ENCODE results near the gene NCOA7.
"Not testable (repeated sequence)": the region's sequence is repeated elsewhere in the genome, so short reads cannot be mapped to it uniquely, and the experiment has no call there.

NCOA7 gene

DNA sequence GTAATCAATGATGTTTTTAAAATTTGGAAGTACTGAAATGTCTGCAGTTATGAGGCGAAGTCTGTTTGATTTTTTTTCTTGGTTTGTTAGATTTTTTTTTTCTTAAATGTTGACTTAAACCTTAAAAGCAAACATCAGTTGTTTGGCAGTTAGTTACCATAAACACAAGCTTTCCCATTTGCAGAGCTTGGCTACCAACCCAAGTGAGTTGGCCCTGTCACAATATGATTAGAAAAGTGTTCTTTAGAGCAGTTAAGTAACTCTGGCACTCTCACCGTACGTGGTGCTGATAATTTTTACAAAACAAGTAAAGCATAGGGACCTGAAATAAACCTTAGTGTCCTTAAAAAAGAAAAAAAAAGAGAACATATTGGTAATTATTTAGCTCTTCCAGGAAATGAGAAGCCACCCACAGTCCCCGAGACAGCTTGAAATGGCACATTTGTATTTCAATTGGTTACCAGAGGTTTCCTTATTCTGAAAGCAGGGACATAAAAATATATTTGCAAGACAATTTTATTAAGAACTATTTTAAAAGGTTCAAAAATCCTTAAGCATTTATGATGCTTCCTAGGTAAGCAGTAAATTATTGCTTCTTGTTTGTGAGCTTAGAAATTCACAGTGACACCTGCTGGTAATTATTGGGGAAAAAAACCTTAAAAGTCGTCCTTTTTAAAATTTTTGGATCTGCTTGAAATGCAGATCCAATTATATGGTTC lies 37.4 kb upstream of the NCOA7 start:
- no peak for DNase-seq (ENCODE audit: low read depth)

DNA sequence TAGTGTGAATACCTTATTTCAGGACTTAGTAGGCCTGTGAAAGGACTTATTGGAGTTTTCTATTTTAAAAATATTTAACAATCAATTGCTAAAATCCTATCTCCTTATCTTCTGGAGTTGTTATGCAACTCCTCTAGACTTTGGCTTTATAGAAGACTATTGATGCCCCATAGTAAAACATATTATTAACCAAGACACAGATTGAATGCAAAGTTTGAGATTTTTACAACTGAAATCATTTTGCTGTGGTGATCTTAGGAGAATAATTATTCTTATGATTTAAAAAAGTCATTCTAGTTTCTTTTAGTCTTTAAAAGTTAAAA lies 36.9 kb upstream of the NCOA7 start:
- no peak for DNase-seq (ENCODE audit: low read depth)

DNA sequence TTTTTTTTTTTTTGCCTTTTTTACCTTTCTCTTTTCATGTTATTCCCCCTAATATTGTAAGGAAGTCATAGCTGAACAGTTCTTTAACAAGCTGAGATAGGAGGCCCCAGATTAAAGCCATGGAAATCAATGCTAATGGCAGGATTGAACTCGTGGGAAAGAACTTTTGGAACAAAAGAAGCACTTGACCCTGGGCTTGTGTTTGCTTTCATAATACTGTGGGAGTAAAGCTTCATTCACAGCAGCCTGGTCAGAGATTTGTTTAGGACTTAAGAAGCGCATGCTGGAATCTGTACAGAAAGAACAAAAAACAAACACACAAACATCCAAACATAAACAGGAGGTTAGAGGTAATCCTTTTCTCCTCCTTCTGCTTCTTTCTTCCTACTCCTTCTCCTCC lies 36.2 kb upstream of the NCOA7 start:
- DNase-seq (ENCODE audit: low read depth) = no peak

DNA sequence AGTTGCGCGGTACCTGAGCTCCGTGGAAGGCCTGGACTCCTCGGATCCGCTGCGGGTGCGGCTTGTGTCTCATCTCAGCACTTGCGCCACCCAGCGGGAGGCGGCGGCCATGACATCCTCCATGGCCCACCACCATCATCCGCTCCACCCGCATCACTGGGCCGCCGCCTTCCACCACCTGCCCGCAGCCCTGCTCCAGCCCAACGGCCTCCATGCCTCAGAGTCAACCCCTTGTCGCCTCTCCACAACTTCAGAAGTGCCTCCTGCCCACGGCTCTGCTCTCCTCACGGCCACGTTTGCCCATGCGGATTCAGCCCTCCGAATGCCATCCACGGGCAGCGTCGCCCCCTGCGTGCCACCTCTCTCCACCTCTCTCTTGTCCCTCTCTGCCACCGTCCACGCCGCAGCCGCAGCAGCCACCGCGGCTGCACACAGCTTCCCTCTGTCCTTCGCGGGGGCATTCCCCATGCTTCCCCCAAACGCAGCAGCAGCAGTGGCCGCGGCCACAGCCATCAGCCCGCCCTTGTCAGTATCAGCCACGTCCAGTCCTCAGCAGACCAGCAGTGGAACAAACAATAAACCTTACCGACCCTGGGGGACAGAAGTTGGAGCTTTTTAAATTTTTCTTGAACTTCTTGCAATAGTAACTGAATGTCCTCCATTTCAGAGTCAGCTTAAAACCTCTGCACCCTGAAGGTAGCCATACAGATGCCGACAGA lies 31.4 kb upstream of the NCOA7 start:
- DNase-seq (ENCODE audit: low read depth) = no peak

DNA sequence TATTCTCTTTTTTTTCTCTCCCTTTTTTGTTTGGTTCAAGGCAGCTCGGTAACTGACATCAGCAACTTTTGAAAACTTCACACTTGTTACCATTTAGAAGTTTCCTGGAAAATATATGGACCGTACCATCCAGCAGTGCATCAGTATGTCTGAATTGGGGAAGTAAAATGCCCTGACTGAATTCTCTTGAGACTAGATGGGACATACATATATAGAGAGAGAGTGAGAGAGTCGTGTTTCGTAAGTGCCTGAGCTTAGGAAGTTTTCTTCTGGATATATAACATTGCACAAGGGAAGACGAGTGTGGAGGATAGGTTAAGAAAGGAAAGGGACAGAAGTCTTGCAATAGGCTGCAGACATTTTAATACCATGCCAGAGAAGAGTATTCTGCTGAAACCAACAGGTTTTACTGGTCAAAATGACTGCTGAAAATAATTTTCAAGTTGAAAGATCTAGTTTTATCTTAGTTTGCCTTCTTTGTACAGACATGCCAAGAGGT lies 30.8 kb upstream of the NCOA7 start:
- no peak for DNase-seq (ENCODE audit: low read depth)

DNA sequence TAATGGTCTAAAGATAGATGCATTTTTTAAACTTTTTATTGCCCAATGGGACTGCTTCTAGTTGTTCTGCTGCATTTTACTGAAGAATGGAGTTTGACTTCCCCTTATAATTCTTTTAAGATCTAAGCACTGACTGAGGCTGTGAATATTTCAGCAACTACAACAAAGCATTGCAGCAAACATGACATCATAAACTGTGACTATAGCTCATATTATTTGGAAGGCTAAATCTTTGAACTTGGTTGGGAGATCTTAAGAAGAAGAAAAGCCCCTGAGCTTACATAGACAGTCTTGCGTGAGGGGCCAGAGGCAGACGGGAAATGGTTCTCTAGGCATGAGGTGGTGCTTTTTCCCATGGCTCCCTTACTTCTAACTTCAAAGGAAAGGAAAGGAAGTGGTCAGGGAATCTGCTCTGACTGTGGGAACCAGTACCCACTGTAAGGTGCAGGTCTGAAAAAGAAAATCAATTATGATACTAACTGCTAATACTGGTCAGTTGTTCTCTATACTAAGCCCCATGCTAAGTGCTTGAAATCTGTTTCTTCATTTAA lies 26.6 kb upstream of the NCOA7 start:
- no peak for DNase-seq (ENCODE audit: low read depth)

DNA sequence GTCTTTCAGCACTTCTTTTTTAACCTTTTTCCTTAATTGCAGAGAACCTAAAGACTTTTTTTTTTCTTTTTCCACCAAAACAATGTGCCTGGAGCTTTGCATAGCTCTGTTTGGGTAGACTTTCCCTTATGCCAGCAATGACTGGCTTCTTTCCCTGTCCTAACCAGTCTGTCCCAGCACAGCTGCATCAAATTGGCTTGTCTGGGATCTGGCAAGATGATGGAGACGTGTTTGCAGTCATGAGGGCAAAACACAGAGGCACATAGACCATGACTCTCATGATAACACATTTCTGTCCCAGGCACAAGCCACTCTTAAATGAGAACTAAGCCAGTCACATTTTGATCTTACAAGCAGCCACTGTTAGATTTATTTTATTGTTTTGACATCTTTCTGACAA lies 24.8 kb upstream of the NCOA7 start:
- no peak for DNase-seq (ENCODE audit: low read depth)

DNA sequence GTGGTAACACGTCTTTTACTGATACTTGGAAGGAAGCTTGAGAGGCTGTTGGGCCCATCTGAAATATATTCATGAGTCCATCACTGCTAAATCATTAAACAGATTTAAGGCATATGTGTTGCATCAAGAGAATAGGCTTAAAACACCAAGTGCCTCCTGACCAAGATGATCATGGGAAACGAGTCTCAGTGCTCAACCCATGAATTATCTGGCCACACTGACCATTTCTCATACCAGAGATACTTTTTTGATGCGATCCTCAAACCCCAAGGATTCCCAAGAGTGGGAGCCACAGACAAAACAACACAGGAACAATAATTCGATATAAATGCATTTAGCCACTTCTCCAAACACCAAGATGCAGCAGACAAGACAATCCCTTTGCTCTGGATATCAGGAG lies 24.1 kb upstream of the NCOA7 start:
- no peak for DNase-seq (ENCODE audit: low read depth)

DNA sequence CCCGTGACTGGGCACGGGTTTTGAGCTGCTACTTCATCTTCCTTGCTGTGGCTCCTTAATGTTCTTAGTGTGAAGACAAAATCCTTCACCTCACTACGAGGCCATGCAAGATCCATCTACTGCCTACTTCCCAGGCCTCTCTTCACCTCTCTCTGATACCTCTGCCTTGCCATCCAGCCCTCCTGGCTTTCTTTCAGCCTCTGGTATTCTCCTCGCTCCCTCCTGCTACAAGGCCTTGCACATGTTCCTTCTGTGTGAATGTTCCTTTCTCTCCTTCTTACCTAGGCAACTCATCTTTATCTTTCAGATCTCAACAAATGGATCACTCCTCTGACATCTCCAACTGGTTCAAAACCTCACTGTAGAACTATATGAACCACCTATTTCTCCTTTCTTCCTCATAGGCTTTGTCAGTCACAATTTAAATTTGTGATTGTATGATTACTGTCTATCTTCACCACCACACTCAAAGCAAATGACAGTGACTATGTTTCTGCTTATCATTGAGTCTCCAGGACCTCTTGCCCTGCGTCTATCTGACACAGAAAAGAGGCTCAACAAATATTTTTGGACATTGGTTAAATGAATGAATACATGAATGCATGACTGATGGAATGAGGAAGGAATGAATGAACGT lies 21.5 kb upstream of the NCOA7 start:
- no peak for DNase-seq (ENCODE audit: low read depth)

DNA sequence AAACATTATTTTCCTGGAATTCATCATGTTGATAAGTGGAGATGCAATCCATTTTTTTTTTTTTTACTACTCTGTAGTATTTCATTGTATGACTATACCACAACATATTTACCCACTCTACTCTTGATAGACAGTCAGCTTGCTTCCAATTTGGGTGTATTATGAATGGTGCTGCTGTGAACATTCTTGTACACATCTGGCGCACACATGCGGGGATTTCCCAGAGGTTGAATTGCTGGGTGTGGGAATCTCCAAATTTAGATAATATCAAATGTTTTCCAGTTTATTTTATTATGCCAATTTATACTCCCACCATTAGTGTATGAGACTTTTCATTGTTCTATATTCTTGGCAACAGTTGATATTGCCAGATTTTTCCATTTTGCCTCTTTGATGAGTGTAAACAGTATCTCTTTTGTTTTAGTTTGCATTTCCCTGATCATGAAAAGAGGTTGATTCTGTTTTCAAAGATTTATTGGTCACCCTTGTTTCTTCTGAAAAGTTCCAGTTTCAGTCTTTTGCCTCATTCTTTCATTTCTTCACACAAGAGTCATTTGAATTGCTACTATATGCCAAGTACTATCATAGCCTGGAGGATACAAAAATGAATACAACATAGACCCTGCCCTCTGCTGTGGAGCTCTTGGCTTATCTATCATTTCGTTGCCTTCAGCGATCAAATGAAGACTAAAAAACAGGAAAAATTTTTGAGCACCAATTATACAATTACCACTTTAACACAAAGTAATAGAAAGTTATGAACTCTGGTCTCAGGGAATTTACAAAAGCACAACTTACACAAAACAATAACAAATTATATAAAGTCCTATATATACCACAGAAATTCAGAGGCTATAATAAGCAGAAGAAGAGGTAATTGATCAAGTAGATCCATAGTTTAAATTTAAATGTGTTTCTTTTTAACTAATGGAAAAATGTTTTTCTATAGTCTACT lies 17.1 kb upstream of the NCOA7 start:
- no peak for DNase-seq (ENCODE audit: low read depth)

DNA sequence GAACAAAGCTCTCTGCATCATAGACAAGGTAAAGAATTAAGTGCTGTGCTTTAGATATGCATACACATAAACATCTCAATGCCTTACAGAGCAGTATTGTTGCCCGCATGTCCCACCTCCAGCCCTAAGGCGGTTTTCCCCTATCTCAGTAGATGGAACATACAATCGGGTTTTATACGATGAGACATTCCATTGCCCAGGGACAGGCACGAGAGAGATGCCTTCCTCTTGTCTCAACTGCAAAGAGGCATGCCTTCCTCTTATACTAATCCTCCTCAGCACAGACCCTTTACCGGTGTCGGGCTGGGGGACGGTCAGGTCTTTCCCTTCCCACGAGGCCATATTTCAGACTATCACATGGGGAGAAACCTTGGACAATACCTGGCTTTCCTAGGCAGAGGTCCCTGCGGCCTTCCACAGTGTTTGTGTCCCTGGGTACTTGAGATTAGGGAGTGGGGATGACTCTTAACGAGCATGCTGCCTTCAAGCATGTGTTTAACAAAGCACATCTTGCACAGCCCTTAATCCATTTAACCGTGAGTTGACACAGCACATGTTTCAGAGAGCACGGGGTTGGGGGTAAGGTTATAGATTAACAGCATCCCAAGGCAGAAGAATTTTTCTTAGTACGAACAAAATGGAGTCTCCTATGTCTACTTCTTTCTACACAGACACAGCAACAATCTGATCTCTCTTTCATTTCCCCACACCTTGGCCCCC lies 14.5 kb upstream of the NCOA7 start:
- DNase-seq (ENCODE audit: low read depth) = not testable (repeated sequence)

DNA sequence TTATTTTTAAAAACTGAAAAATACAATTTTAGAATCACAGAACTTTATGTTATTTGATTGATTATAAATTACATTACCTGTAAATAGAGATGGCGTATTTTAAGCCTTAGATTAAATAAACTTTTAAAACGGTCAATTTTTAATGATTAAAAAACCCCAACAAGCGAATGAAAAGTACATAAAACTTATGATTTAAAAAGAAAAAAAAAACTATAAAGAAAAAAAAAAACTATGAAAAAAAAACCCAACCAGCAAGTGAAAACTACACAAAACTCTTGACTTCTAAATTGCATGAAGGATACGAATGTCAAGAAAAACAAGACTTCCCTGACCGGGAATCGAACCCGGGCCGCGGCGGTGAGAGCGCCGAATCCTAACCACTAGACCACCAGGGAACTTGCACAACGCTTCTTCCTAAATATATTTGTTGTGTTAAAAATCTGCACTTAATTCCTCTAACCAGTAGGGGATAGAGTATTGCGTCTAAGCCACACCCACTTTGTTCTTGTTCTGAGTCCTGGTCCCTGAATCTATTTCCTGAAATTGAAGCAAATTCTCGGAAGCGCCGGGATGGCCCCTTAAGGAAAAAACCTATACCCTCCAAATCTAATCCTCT lies 10.7 kb upstream of the NCOA7 start:
- peak; percentile 77 for DNase-seq (ENCODE audit: low read depth)

DNA sequence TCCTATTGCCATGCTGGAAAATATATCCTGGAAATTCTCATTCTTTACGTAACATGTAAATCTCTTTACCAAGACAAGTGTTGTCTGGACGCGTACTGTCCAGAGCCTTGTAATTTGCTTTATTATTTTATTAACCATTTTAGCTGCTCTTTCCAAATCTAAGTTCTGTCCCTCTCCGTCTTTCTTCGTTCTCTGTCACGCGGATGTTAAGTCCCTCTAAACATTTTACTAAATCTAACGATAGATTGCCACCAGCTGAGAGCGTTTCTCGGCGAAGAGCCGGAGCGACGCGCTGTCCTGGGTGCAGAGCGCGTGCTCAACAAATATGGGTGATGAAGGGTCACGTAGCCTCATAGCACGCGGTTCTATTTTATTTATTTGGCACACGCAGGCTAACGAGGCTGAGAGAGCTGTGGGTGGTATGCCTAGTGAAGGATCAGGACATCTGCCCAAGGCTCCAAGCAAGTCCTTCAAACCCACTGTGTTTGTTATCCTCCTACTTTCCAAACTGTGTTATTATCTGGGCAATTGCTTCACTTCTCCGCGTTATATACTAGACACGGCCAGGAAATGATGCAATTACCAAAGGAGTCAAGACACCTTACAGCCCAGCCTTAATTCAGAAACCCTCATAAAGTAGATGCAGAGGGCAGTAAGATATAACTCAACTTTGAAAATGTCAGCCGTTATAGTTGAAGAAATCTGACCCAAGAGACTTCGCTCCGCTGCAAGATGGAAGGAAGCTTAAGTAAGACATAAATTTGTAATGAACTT lies 10.0 kb upstream of the NCOA7 start:
- peak; percentile 46 for DNase-seq (ENCODE audit: low read depth)

DNA sequence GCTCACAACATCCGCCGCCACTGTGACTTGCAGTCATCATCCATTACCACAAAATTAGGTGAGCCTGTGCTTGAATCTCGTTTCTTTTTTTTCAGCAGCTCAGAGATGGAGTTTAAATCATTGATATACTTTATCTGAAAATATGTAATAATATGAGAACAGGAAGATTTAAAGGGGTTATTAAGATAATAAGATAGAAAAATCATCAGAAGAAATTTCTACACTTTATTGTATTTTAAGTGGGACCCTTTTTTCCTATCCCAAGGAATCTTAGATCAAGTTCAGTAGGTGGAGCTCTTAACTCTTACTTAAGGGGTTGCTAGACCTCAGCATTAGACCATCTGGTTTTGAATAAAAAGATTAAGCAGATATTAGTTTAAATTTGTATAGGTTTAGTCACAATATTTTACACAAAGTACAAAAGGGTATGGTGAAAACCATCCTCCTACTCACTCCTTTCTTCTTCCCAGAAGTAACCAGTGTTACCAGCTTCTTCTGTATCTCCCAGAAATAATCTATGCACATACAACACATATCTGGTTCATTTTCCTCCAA lies 9.4 kb upstream of the NCOA7 start:
- peak; percentile 36 for DNase-seq (ENCODE audit: low read depth)

DNA sequence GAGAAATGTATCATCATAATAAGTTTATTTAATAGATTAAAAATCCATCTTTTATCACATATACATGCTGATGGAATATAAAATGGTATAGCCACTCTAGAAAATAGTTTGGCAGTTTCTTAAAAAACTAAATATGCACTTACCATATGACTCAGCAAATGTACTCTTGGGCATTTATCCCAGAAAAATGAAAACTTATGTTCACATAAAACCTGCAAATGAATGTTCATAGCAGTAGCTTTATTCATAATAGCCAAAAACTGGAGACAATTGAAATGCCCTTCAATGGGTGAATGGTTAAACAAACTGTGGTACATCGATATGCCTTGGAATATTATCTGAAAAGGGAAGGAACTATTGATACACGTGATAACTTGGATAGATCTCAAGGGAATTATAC lies 6.4 kb upstream of the NCOA7 start:
- DNase-seq (ENCODE audit: low read depth) = no peak

DNA sequence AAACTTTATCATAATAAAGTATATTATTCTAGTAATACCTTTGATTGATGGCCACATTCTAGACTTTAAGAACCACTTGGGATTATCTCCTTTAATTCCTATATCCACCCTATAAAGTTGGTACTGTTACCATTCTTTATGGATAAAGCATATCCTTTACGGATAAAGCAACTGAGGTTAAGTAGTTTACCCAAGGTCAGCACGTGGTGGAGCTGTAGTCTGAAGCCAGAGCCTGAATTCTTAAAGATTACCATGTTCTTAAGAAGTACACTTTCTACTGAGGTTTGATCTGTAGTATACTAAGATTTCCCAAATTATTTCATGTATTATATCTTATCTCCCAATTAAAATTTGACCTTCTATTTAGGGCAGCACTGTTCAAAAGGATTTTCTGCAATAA lies 3.0 kb upstream of the NCOA7 start:
- no peak for DNase-seq (ENCODE audit: low read depth)

DNA sequence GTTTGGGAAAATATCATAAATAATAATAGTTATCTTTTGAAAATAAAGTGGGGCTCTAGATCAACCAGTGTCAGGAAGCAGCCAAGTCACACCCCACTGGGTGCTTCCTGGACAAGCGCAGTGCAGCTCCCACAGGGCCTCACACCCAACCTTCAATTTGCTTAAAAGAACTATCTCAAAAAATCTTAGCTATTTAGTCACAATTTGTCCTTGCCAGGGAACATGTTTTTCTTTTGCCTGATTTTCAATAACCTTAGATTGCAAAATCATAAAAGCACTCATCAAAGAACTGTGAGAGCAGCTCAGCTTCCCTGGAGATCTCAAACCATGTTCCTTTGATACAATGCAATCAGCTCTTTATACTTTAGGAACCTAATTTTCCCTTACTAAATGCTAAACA lies 1.6 kb upstream of the NCOA7 start:
- DNase-seq (ENCODE audit: low read depth) = no peak

DNA sequence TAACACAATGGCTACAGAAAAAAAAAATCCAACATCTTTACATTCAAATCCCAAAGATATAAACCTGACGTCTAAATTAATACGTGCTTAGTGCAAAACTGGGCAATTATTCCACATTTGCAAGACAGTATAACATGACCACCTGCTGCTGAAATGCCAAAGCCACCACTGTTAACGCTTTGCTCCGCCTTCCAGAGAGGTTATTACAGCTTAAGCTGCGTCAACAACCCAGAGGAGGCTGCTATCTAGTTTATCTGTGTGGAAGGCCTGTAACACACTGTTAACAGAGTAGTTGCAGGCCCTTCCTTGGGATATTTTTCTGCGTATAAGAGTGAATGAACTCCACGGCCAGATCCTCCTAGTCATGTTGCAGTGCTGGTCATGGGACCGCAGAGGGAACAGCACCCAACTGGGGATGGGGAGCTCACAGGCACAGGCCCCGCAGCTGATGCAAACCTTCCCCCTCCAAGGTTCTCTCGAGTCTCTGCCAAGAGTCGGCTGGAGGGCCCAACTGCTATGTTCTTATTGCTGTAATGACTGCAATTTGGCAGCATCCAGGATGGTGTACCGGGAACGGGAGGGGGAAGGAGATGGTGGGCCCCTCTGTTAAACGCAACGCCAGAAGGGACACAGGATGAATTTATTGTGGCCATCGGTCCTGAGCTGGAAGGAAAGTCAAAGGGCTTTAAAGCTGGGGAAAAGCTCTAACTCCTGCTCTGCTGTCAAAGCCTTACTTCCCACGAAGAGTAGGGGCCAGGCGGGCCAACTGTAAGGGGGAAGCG lies 993 bp upstream of the NCOA7 start:
- DNase-seq (ENCODE audit: low read depth) = peak; percentile 19

Measured in activated T-helper 9 cell treated with anti-CD3 and anti-CD28 coated beads, Interleukin-2, amount 50 U/mL, for 16 hours (primary cell).